Neuron (in vitro differentiated cells): ENCODE data around the gene KCNK18.
A peak's percentile ranks its signal among the peaks of the same experiment; 100 is the strongest.

ENCODE experiments used
- H2AFZ ChIP-seq: one replicate; pipeline ENCODE4 v1.6.1; 2013; ENCODE audit warnings: low read depth, mild to moderate bottlenecking, inconsistent platforms, low read length, moderate library complexity
- H3K27me3 ChIP-seq: one replicate; pipeline ENCODE4 v1.6.1; 2013; ENCODE audit warnings: low read length; ENCODE audit not compliant: insufficient read depth
- H3K36me3 ChIP-seq: one replicate; pipeline ENCODE4 v1.6.1; 2013; ENCODE audit warnings: low read length; ENCODE audit not compliant: insufficient read depth
- H3K4me1 ChIP-seq: one replicate; pipeline ENCODE4 v1.6.1; 2013; ENCODE audit warnings: low read length; ENCODE audit not compliant: insufficient read depth
- H3K4me3 ChIP-seq: 2 replicates; pipeline ENCODE4 v1.5.1; 2013; ENCODE audit warnings: mild to moderate bottlenecking, low read length, moderate library complexity
- H3K9me3 ChIP-seq: one replicate; pipeline ENCODE4 v1.6.1; 2013; ENCODE audit warnings: low read length

The KCNK18 gene

DNA sequence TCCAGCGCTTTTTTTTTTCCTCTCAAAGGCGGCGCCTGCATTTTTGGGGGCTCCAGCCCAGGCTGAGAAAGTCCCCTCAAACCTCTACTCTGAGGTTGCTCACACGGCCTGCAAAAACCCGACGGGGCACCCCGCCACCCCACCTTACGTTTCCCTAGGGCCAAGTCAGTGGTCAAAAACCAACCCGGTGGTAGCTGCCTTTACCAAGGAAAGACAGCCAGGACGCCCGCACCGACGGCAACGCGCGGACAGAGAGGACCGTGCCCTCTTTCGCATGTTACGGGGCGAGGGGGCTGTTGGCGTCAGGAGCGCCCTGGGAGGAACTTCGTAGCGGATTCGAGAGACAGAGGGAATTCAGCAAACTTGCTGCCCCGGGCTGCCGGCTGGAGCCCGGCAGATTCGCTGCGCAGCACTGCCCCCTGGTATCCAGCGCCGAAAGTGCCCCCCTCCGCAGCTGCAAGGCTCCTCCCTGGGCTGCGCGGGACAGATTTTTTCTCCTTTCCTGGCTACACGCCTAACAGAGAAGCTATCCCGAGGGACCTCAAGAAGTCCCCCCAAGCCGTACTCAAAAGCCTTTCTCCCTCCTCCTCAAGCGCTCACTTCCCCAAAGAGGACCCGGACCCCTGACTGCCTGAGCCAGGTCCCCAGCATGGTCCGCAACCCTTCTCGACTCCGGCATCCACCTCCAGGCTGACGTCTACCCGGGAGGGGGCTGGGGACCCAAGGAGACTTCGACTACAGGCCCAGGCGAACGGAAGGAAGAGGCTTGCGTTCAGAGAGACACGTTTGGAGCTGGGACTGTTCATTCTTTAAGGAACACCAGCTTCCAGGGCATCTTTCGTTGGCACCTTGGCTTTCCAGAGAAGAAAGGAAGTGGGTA lies 31.5 kb upstream of the KCNK18 start:
- no peaks in the 10 kb centered on the region for H3K36me3 ChIP-seq
- H2AFZ ChIP-seq, result no peak overlapping the region
- H3K4me3 ChIP-seq, result no peak overlapping the region
- no peaks in the 10 kb centered on the region for H3K4me1 ChIP-seq
- H3K27me3 ChIP-seq, result peaks cover 97% of the 10 kb centered on the region
- H3K9me3 ChIP-seq, result no peaks in the 10 kb centered on the region

GRCh38 chr10:117166418-117167345 lies 30.6 kb upstream of the KCNK18 start:
- Histone ChIP-seq H3K9me3 (no peaks in the 10 kb centered on the region), H3K27me3 (peaks cover 97% of the 10 kb centered on the region), H3K4me3 (no peak overlapping the region), H3K36me3 (no peaks in the 10 kb centered on the region), H2AFZ (no peak overlapping the region), H3K4me1 (no peaks in the 10 kb centered on the region)

DNA sequence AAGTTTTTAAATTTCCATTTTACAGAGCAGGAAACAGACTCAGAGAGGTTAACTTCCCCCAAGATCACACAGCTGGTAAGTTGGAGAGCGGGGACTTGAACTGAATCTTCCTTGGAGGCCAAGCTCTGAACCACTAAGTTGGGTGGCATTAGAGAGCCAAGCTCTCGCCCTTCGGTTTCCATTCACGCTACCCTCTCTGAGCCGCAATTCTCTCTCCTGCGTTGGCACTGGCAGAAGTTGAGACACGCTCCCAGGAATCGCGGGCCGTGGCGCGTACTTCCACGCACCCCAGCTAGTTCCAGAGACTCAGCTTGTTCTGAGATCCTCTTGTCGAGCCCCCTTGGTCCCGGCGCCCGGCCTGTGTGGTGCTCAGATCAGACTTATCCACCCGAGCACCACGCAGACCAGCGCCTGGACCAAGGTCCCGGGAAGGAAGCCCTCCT lies 29.9 kb upstream of the KCNK18 start:
- Histone ChIP-seq H3K36me3 (no peaks in the 10 kb centered on the region), H3K4me3 (no peak overlapping the region), H2AFZ (no peak overlapping the region), H3K4me1 (no peaks in the 10 kb centered on the region), H3K27me3 (peaks cover 97% of the 10 kb centered on the region), H3K9me3 (no peaks in the 10 kb centered on the region)

GRCh38 chr10:117167789-117168674 lies 29.3 kb upstream of the KCNK18 start:
- H3K27me3 ChIP-seq, result peaks cover 97% of the 10 kb centered on the region
- H3K4me3 ChIP-seq, result peak overlapping the region; percentile 18
- peak overlapping the region; percentile 2 for H2AFZ ChIP-seq
- no peaks in the 10 kb centered on the region for H3K9me3 ChIP-seq
- no peaks in the 10 kb centered on the region for H3K4me1 ChIP-seq
- no peaks in the 10 kb centered on the region for H3K36me3 ChIP-seq

DNA sequence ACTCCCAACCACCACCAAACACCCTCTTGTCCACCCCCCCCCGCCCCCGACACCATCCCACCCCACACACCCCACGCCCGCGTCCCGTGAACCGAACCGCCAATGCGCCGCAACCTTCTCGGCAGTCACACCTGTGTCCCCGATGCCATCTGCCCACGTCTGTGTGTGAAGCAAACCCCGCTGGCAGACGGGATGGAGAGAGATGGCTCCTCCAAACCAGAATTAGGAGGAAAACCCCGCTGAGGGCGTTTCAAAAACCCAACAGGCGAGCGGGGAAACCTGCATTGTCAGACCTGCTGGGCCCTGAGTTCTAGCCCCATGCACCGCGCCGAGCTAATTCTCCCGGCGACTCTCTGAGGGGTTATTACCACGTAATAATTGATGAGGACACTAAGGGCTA lies 28.6 kb upstream of the KCNK18 start:
- Histone ChIP-seq H3K36me3 (no peaks in the 10 kb centered on the region), H3K4me1 (no peaks in the 10 kb centered on the region), H3K9me3 (no peaks in the 10 kb centered on the region), H2AFZ (no peak overlapping the region), H3K4me3 (no peak overlapping the region), H3K27me3 (peaks cover 97% of the 10 kb centered on the region)

GRCh38 chr10:117169480-117169879 lies 27.8 kb upstream of the KCNK18 start:
- H3K4me3 ChIP-seq, result no peak overlapping the region
- peaks cover 94% of the 10 kb centered on the region for H3K27me3 ChIP-seq
- no peaks in the 10 kb centered on the region for H3K4me1 ChIP-seq
- H3K36me3 ChIP-seq, result no peaks in the 10 kb centered on the region
- H3K9me3 ChIP-seq, result no peaks in the 10 kb centered on the region
- H2AFZ ChIP-seq, result no peak overlapping the region

GRCh38 chr10:117170244-117170643 lies 27.0 kb upstream of the KCNK18 start:
- Histone ChIP-seq H3K27me3 (peaks cover 90% of the 10 kb centered on the region), H2AFZ (no peak overlapping the region), H3K9me3 (no peaks in the 10 kb centered on the region), H3K4me1 (peaks cover 4% of the 10 kb centered on the region), H3K36me3 (no peaks in the 10 kb centered on the region), H3K4me3 (no peak overlapping the region)

GRCh38 chr10:117174439-117175214 lies 22.7 kb upstream of the KCNK18 start:
- peaks cover 9% of the 10 kb centered on the region for H3K4me1 ChIP-seq
- no peak overlapping the region for H2AFZ ChIP-seq
- no peaks in the 10 kb centered on the region for H3K36me3 ChIP-seq
- H3K27me3 ChIP-seq, result peaks cover 52% of the 10 kb centered on the region
- no peaks in the 10 kb centered on the region for H3K9me3 ChIP-seq
- peak overlapping the region; percentile 31 for H3K4me3 ChIP-seq

- peaks cover 45% of the 10 kb centered on the region for H3K27me3 ChIP-seq
- no peaks in the 10 kb centered on the region for H3K9me3 ChIP-seq
- peak overlapping the region; percentile 31 for H3K4me3 ChIP-seq
- H2AFZ ChIP-seq, result no peak overlapping the region
- no peaks in the 10 kb centered on the region for H3K36me3 ChIP-seq
- peaks cover 9% of the 10 kb centered on the region for H3K4me1 ChIP-seq
Measured at GRCh38 chr10:117175215-117175900, 21.9 kb upstream of the KCNK18 start.

GRCh38 chr10:117175901-117176534 lies 21.3 kb upstream of the KCNK18 start:
- no peak overlapping the region for H2AFZ ChIP-seq
- H3K4me3 ChIP-seq, result peak overlapping the region; percentile 31
- H3K9me3 ChIP-seq, result no peaks in the 10 kb centered on the region
- no peaks in the 10 kb centered on the region for H3K36me3 ChIP-seq
- H3K27me3 ChIP-seq, result peaks cover 38% of the 10 kb centered on the region
- H3K4me1 ChIP-seq, result peaks cover 9% of the 10 kb centered on the region

GRCh38 chr10:117178190-117178589 lies 19.1 kb upstream of the KCNK18 start:
- peaks cover 9% of the 10 kb centered on the region for H3K4me1 ChIP-seq
- no peak overlapping the region for H2AFZ ChIP-seq
- no peaks in the 10 kb centered on the region for H3K36me3 ChIP-seq
- H3K27me3 ChIP-seq, result peaks cover 17% of the 10 kb centered on the region
- H3K9me3 ChIP-seq, result no peaks in the 10 kb centered on the region
- no peak overlapping the region for H3K4me3 ChIP-seq
